ENCODE data around the gene MXRA8. TPM values are rescaled to one million over a fixed set of nuclear protein-coding genes. Genes with fewer than 3 reads are reported as not detected.

The MXRA8 gene
- total RNA-seq, 1 donor from 2014 or later = 440 TPM

- no peaks in the 10 kb centered on the region for H3K9me3 Mint-ChIP-seq (ENCODE audit: unreplicated experiment)
- TF ChIP-seq, protein P1, sequence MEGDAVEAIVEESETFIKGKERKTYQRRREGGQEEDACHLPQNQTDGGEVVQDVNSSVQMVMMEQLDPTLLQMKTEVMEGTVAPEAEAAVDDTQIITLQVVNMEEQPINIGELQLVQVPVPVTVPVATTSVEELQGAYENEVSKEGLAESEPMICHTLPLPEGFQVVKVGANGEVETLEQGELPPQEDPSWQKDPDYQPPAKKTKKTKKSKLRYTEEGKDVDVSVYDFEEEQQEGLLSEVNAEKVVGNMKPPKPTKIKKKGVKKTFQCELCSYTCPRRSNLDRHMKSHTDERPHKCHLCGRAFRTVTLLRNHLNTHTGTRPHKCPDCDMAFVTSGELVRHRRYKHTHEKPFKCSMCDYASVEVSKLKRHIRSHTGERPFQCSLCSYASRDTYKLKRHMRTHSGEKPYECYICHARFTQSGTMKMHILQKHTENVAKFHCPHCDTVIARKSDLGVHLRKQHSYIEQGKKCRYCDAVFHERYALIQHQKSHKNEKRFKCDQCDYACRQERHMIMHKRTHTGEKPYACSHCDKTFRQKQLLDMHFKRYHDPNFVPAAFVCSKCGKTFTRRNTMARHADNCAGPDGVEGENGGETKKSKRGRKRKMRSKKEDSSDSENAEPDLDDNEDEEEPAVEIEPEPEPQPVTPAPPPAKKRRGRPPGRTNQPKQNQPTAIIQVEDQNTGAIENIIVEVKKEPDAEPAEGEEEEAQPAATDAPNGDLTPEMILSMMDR (IDR thresholded peaks at IDR 0.05) = no peak
- H3K27me3 Mint-ChIP-seq (ENCODE audit: unreplicated experiment) = no peaks in the 10 kb centered on the region
- peak overlapping the region; percentile 80 for H3K4me3 Mint-ChIP-seq (ENCODE audit: unreplicated experiment)
- no peak for DNase-seq (ENCODE audit: extremely low spot score, unreplicated experiment)
- H3K4me1 Mint-ChIP-seq (ENCODE audit: unreplicated experiment) = peaks cover 47% of the 10 kb centered on the region
- peaks cover 7% of the 10 kb centered on the region for H3K36me3 Mint-ChIP-seq (ENCODE audit: unreplicated experiment)
- peak overlapping the region; percentile 56 for H3K27ac Mint-ChIP-seq (ENCODE audit: unreplicated experiment)
Measured at GRCh38 chr1:1348420-1349255, 9.7 kb downstream of the MXRA8 start.

- Mint-ChIP-seq H3K27ac (ENCODE audit: unreplicated experiment) (peak overlapping the region; percentile 56), H3K36me3 (ENCODE audit: unreplicated experiment) (peaks cover 5% of the 10 kb centered on the region), H3K4me1 (ENCODE audit: unreplicated experiment) (peaks cover 39% of the 10 kb centered on the region), H3K4me3 (ENCODE audit: unreplicated experiment) (peak overlapping the region; percentile 80), H3K9me3 (ENCODE audit: unreplicated experiment) (no peaks in the 10 kb centered on the region), H3K27me3 (ENCODE audit: unreplicated experiment) (no peaks in the 10 kb centered on the region)
- TF ChIP-seq, protein P1 (IDR thresholded peaks at IDR 0.05) = no peak
- no peak for DNase-seq (ENCODE audit: extremely low spot score, unreplicated experiment)
Measured at GRCh38 chr1:1347663-1348419, 10.5 kb downstream of the MXRA8 start.

GRCh38 chr1:1347026-1347595, 11.2 kb downstream of the MXRA8 start:
- peak overlapping the region; percentile 80 for H3K4me3 Mint-ChIP-seq (ENCODE audit: unreplicated experiment)
- no peaks in the 10 kb centered on the region for H3K36me3 Mint-ChIP-seq (ENCODE audit: unreplicated experiment)
- TF ChIP-seq, protein P1 (IDR thresholded peaks at IDR 0.05) = no peak
- no peak for DNase-seq (ENCODE audit: extremely low spot score, unreplicated experiment)
- H3K27ac Mint-ChIP-seq (ENCODE audit: unreplicated experiment) = peak overlapping the region; percentile 56
- H3K27me3 Mint-ChIP-seq (ENCODE audit: unreplicated experiment) = no peaks in the 10 kb centered on the region
- peaks cover 32% of the 10 kb centered on the region for H3K4me1 Mint-ChIP-seq (ENCODE audit: unreplicated experiment)
- H3K9me3 Mint-ChIP-seq (ENCODE audit: unreplicated experiment) = no peaks in the 10 kb centered on the region

DNA sequence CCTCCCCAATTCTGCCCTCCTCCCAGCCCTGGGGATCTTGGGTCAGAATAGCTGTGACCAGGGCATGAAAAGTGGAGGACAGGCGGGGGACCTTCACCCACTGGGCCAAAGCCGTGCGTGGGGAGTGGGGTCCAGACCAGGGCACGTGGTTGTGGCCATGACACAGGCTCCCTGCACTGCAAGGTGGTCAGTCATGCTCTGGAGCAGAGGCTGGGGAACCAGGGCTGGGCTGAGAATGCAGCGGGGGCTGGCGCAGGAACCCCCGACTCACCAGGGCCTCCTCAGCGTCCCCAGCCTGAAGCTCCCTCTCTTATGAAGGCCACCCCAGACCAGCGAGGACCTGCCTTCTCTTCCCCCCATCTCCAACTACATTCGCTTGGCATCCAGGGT, 11.9 kb downstream of the MXRA8 start:
- TF ChIP-seq, protein P1 (IDR thresholded peaks at IDR 0.05) = no peak
- H3K27me3 Mint-ChIP-seq (ENCODE audit: unreplicated experiment) = no peaks in the 10 kb centered on the region
- H3K27ac Mint-ChIP-seq (ENCODE audit: unreplicated experiment) = peak overlapping the region; percentile 38
- no peaks in the 10 kb centered on the region for H3K36me3 Mint-ChIP-seq (ENCODE audit: unreplicated experiment)
- H3K4me3 Mint-ChIP-seq (ENCODE audit: unreplicated experiment) = peak overlapping the region; percentile 80
- peaks cover 27% of the 10 kb centered on the region for H3K4me1 Mint-ChIP-seq (ENCODE audit: unreplicated experiment)
- no peaks in the 10 kb centered on the region for H3K9me3 Mint-ChIP-seq (ENCODE audit: unreplicated experiment)
- DNase-seq (ENCODE audit: extremely low spot score, unreplicated experiment) = no peak
